Spleen (tissue), 11 donors: ENCODE data around the gene TBC1D22A. TPM values are rescaled to one million over a fixed set of nuclear protein-coding genes. Genes with fewer than 3 reads are reported as not detected.

ENCODE experiments used
- DNase-seq: peaks from one replicate; pipeline ENCODE4 v3.0.0-alpha.2; 2020
- H3K27ac ChIP-seq, 8 donors: fragments of 200-600 bp; sonication (generic) in 7 of 8; 1 replicate in 4 of 8; 2 replicates in 4 of 8; pipeline versions ENCODE4 v1.5.0 to v1.8.0; 2016 to 2021; ENCODE audit warnings: inconsistent platforms in 4 of 8, mild to moderate bottlenecking in 4 of 8, moderate library complexity in 1 of 8
- H3K27me3 ChIP-seq, 7 donors: fragments of 200-600 bp; sonication (generic) in 6 of 7; replicated peaks in 1 of 7; 1 replicate in 4 of 7; 2 replicates in 3 of 7; pipeline versions ENCODE4 v1.5.0 to v1.8.0; 2016 to 2021; ENCODE audit warnings: inconsistent platforms in 3 of 7, mild to moderate bottlenecking in 1 of 7
- H3K36me3 ChIP-seq, 6 donors: fragments of 200-600 bp; sonication (generic) in 5 of 6; 1 replicate in 4 of 6; 2 replicates in 2 of 6; pipeline versions ENCODE4 v1.5.0 to v1.8.0; 2016 to 2021; ENCODE audit warnings: inconsistent platforms in 2 of 6
- H3K4me1 ChIP-seq, 6 donors: fragments of 200-600 bp; sonication (generic) in 5 of 6; 1 replicate in 3 of 6; 2 replicates in 3 of 6; pipeline versions ENCODE4 v1.5.0 to v1.8.0; 2016 to 2021; ENCODE audit warnings: inconsistent platforms in 3 of 6
- H3K4me3 ChIP-seq, 8 donors: fragments of 200-600 bp; sonication (generic) in 7 of 8; 1 replicate in 4 of 8; 2 replicates in 4 of 8; pipeline versions ENCODE4 v1.5.0 to v1.8.0; 2016 to 2021; ENCODE audit warnings: inconsistent platforms in 4 of 8, mild to moderate bottlenecking in 4 of 8, moderate library complexity in 2 of 8
- H3K9me3 ChIP-seq, 8 donors: fragments of 200-600 bp; sonication (generic) in 7 of 8; 1 replicate in 4 of 8; 2 replicates in 4 of 8; pipeline versions ENCODE4 v1.5.0 to v1.8.0; 2016 to 2021; ENCODE audit warnings: inconsistent platforms in 4 of 8
- CTCF ChIP-seq, 11 experiments: fragments of 200-600 bp in 7 of 11; fragments of 450-650 bp in 4 of 11; sonication (generic) in 4 of 11; IDR thresholded peaks in 8 of 11; conservative IDR thresholded peaks in 3 of 11; 1 replicate in 7 of 11; 2 replicates in 4 of 11; pipeline versions ENCODE4 v1.4.0 to v1.8.0; 2016 to 2021; ENCODE audit warnings: antibody characterized with exemption in 11 of 11, inconsistent platforms in 4 of 11, mild to moderate bottlenecking in 1 of 11
- POLR2A ChIP-seq, 3 donors: fragments of 450-650 bp; IDR thresholded peaks; one replicate each; pipeline ENCODE4 v1.5.1; 2017; ENCODE audit warnings: antibody characterized with exemption in 3 of 3, mild to moderate bottlenecking in 1 of 3
- POLR2AphosphoS5 ChIP-seq, 3 donors: sonication (generic); formaldehyde crosslinking; IDR thresholded peaks; one replicate each; pipeline ENCODE4 v1.5.1; 2017; ENCODE audit warnings: antibody characterized with exemption in 3 of 3
- WGBS, 5 donors: extraction: QIAGEN DNeasy Blood & Tissue Kit in 3 of 5; methylation state at CpG; one replicate each; pipeline versions ENCODE4 v1.1.5 to v1.1.7; 2013 to 2018; 5-methylcytosine and 5-hydroxymethylcytosine counted together
- intact Hi-C: fragments of 100-400 bp; cut with DNase I; formaldehyde crosslinking; loops from one replicate; pipeline ENCODE4 v1.15.0; 2023; ENCODE audit warnings: low total_unique reads
- polyA plus RNA-seq, 3 donors: library from polyadenylated mRNA; stranded (reverse); fragments of 200-250 nt; gene quantifications; one replicate each; pipeline ENCODE4 v1.2.1, GENCODE V29; 2013
- total RNA-seq, 7 donors: library from RNA; depleted of rRNA in 3 of 7; stranded (reverse); fragments of >200 nt in 3 of 7; fragmentation: NEBNext Ultra II Directional in 4 of 7; extraction: Animal tissue kit (Norgen Biotek cat#: 25700) in 4 of 7; gene quantifications; one replicate each; pipeline versions ENCODE4 v1.1.0 to v1.2.1, GENCODE V29; 2016 to 2021
- donor health status: healthy with polysubstance abuse.
- donor health status: DM: no; HTN: no; CAD: no; lungs with moderate emphysema.
- donor health status: DM: no; HTN: no; CAD: no.
- donor health status: Bipolar disorder and iron deficiency.
- donor health status: healthy.
- donor health status: DM: no; HTN: no; CAD: no.
- donor health status: DM: yes; HTN: yes; CAD: no.

The TBC1D22A gene
- total and polyA plus RNA-seq, 10 donors = 17.2 to 66.9 (median 49.6) TPM

GRCh38 chr22:46764140-46764680, 1.8 kb downstream of the TBC1D22A start:
- no peak for TF ChIP-seq POLR2A (IDR thresholded peaks at IDR 0.05)
- no peak for TF ChIP-seq CTCF (IDR thresholded peaks at IDR 0.05 in 8 of 11, conservative IDR thresholded peaks at IDR 0.05 in 3 of 11)
- no peak for TF ChIP-seq POLR2AphosphoS5 (IDR thresholded peaks at IDR 0.05)
- H3K9me3 ChIP-seq = no peaks in the 10 kb centered on the region
- peaks cover 0 to 38% (median 0%) of the 10 kb centered on the region in 6 donors for H3K36me3 ChIP-seq
- peak; percentile 17 for DNase-seq
- intact Hi-C loops = no loop called here
- peaks cover 30 to 85% (median 68%) of the 10 kb centered on the region in 6 donors for H3K4me1 ChIP-seq
- peak overlapping the region in 7 of 8 donors; percentile 9 to 98 (median 97) for H3K27ac ChIP-seq
- H3K4me3 ChIP-seq = peak overlapping the region in 5 of 8 donors; percentile 79 to 98 (median 95)
- WGBS, 5 donors = 66 to 86% (median 81%) methylated on average over 6 of the region's 6 CpGs
- no peaks in the 10 kb centered on the region for H3K27me3 ChIP-seq

GRCh38 chr22:46764779-46765485, 2.5 kb downstream of the TBC1D22A start:
- H3K36me3 ChIP-seq = peaks cover 0 to 42% (median 0%) of the 10 kb centered on the region in 6 donors
- peak overlapping the region in 1 of 8 donors; percentile 97 for H3K4me3 ChIP-seq
- TF ChIP-seq POLR2A (IDR thresholded peaks at IDR 0.05) (no peak), CTCF (IDR thresholded peaks at IDR 0.05 in 8 of 11, conservative IDR thresholded peaks at IDR 0.05 in 3 of 11) (no peak)
- peaks cover 38 to 88% (median 74%) of the 10 kb centered on the region in 6 donors for H3K4me1 ChIP-seq
- peak; percentile 49 for DNase-seq
- no peaks in the 10 kb centered on the region for H3K27me3 ChIP-seq
- H3K9me3 ChIP-seq = no peaks in the 10 kb centered on the region
- intact Hi-C loops = no loop called here
- H3K27ac ChIP-seq = peak overlapping the region in 4 of 8 donors; percentile 20 to 98 (median 98)
- WGBS, 5 donors = 80 to 89% (median 82%) methylated on average over 6 of the region's 6 CpGs

- Histone ChIP-seq H3K27ac (peak overlapping the region in 4 of 8 donors; percentile 13 to 92 (median 84)), H3K4me1 (peaks cover 51 to 93% (median 83%) of the 10 kb centered on the region in 6 donors), H3K4me3 (no peak overlapping the region), H3K36me3 (peaks cover 0 to 49% (median 0%) of the 10 kb centered on the region in 6 donors), H3K27me3 (no peaks in the 10 kb centered on the region), H3K9me3 (no peaks in the 10 kb centered on the region)
- TF ChIP-seq CTCF (IDR thresholded peaks at IDR 0.05 in 8 of 11, conservative IDR thresholded peaks at IDR 0.05 in 3 of 11) (no peak), POLR2AphosphoS5 (IDR thresholded peaks at IDR 0.05) (no peak), POLR2A (IDR thresholded peaks at IDR 0.05) (no peak)
- 91 to 97% (median 93%) methylated on average over 8 of the region's 8 CpGs for WGBS, 5 donors
- intact Hi-C loops = no loop called here
- DNase-seq = peak; percentile 17
Measured at GRCh38 chr22:46766611-46767010, 4.2 kb downstream of the TBC1D22A start.
